SW480 (cell line): Measurements from ENCODE around the gene KLHL3.

Experiments
- DNase-seq: peaks from one replicate; pipeline ENCODE4 v3.0.0-alpha.2; 2016; ENCODE audit warnings: low spot score

KLHL3 gene

GRCh38 chr5:137631453-137631852, 104.4 kb downstream of the KLHL3 start:
- no peak for DNase-seq

GRCh38 chr5:137630972-137631370, 104.9 kb downstream of the KLHL3 start:
- no peak for DNase-seq

- DNase-seq = no peak
Observed at GRCh38 chr5:137630216-137630971, 105.5 kb downstream of the KLHL3 start.

GRCh38 chr5:137629646-137630045, 106.2 kb downstream of the KLHL3 start:
- peak; percentile 74 for DNase-seq

GRCh38 chr5:137627706-137628105, 108.2 kb downstream of the KLHL3 start:
- DNase-seq = no peak

GRCh38 chr5:137627293-137627692, 108.6 kb downstream of the KLHL3 start:
- DNase-seq = no peak

GRCh38 chr5:137624786-137625349, 111.0 kb downstream of the KLHL3 start:
- DNase-seq = no peak

GRCh38 chr5:137622850-137623249, 113.0 kb downstream of the KLHL3 start:
- no peak for DNase-seq

GRCh38 chr5:137621861-137622823, 113.7 kb downstream of the KLHL3 start:
- no peak for DNase-seq

- no peak for DNase-seq
Observed at GRCh38 chr5:137621306-137621705, 114.6 kb downstream of the KLHL3 start.

- DNase-seq = no peak
Observed at GRCh38 chr5:137619191-137619870, 116.6 kb downstream of the KLHL3 start.

GRCh38 chr5:137618476-137618875, 117.4 kb downstream of the KLHL3 start:
- DNase-seq = no peak

GRCh38 chr5:137617528-137618205, 118.2 kb downstream of the KLHL3 start:
- DNase-seq = no peak

GRCh38 chr5:137616046-137616445, 119.8 kb downstream of the KLHL3 start:
- DNase-seq = no peak

- no peak for DNase-seq
Observed at GRCh38 chr5:137615171-137615775, 120.6 kb downstream of the KLHL3 start.

GRCh38 chr5:137613554-137614265, 122.2 kb downstream of the KLHL3 start:
- DNase-seq = no peak

- no peak for DNase-seq
Observed at GRCh38 chr5:137612576-137612975, 123.3 kb downstream of the KLHL3 start.

- DNase-seq = no peak
Observed at GRCh38 chr5:137611794-137612435, 124.0 kb downstream of the KLHL3 start.

GRCh38 chr5:137611011-137611580, 124.8 kb downstream of the KLHL3 start:
- DNase-seq = no peak

- no peak for DNase-seq
Observed at GRCh38 chr5:137610598-137610997, 125.3 kb downstream of the KLHL3 start.
